HG03521 (cell line): ENCODE results near the gene BDH1.

Source experiments
- ATAC-seq: cut with Tn5 transposase; IDR thresholded peaks from one replicate; pipeline ENCODE4 v1.9.1; 2021; ENCODE audit warnings: mild to moderate bottlenecking, moderate library complexity; ENCODE audit not compliant: unreplicated experiment

The BDH1 gene

GRCh38 chr3:197507541-197507940 is 48.2 kb downstream of the BDH1 start:
- no peak for ATAC-seq

GRCh38 chr3:197507081-197507480 is 48.7 kb downstream of the BDH1 start:
- ATAC-seq: no peak

- no peak for ATAC-seq
Observed at GRCh38 chr3:197505796-197506548, 49.8 kb downstream of the BDH1 start.

GRCh38 chr3:197504641-197505121 is 51.1 kb downstream of the BDH1 start:
- ATAC-seq: no peak

- ATAC-seq: no peak
Observed at GRCh38 chr3:197504229-197504628, 51.5 kb downstream of the BDH1 start.

- ATAC-seq: no peak
Observed at GRCh38 chr3:197503652-197504051, 52.1 kb downstream of the BDH1 start.

GRCh38 chr3:197501879-197502620 is 53.7 kb downstream of the BDH1 start:
- no peak for ATAC-seq

- no peak for ATAC-seq
Observed at GRCh38 chr3:197501496-197501878, 54.3 kb downstream of the BDH1 start.

GRCh38 chr3:197500812-197501211 is 55.0 kb downstream of the BDH1 start:
- no peak for ATAC-seq

- no peak for ATAC-seq
Observed at GRCh38 chr3:197499427-197499826, 56.3 kb downstream of the BDH1 start.

GRCh38 chr3:197498499-197499241 is 57.1 kb downstream of the BDH1 start:
- ATAC-seq: no peak

GRCh38 chr3:197496746-197497125 is 59.0 kb downstream of the BDH1 start:
- ATAC-seq: no peak

GRCh38 chr3:197495999-197496745 is 59.6 kb downstream of the BDH1 start:
- no peak for ATAC-seq

GRCh38 chr3:197495499-197495898 is 60.3 kb downstream of the BDH1 start:
- ATAC-seq: no peak

- ATAC-seq: no peak
Observed at GRCh38 chr3:197495059-197495455, 60.7 kb downstream of the BDH1 start.

- no peak for ATAC-seq
Observed at GRCh38 chr3:197494366-197495058, 61.3 kb downstream of the BDH1 start.

GRCh38 chr3:197493049-197493448 is 62.7 kb downstream of the BDH1 start:
- ATAC-seq: no peak

- no peak for ATAC-seq
Observed at GRCh38 chr3:197491923-197492664, 63.7 kb downstream of the BDH1 start.

- no peak for ATAC-seq
Observed at GRCh38 chr3:197491478-197491877, 64.3 kb downstream of the BDH1 start.
